Measurements from ENCODE around the gene PRAF2.

The PRAF2 gene

GRCh38 chrX:49043220-49043986 lies 30.4 kb downstream of the PRAF2 start, which contains the start of gene TFE3:
TFE3 (minus strand) TSS chrX:49043357; CDS start chrX:49043226, 131 bp downstream.
- TF ChIP-seq, protein P1, sequence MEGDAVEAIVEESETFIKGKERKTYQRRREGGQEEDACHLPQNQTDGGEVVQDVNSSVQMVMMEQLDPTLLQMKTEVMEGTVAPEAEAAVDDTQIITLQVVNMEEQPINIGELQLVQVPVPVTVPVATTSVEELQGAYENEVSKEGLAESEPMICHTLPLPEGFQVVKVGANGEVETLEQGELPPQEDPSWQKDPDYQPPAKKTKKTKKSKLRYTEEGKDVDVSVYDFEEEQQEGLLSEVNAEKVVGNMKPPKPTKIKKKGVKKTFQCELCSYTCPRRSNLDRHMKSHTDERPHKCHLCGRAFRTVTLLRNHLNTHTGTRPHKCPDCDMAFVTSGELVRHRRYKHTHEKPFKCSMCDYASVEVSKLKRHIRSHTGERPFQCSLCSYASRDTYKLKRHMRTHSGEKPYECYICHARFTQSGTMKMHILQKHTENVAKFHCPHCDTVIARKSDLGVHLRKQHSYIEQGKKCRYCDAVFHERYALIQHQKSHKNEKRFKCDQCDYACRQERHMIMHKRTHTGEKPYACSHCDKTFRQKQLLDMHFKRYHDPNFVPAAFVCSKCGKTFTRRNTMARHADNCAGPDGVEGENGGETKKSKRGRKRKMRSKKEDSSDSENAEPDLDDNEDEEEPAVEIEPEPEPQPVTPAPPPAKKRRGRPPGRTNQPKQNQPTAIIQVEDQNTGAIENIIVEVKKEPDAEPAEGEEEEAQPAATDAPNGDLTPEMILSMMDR (IDR thresholded peaks at IDR 0.05; ENCODE audit: insufficient read depth, low read length, missing control alignments), result peak; percentile 48
- peak; percentile 89 for DNase-seq (ENCODE audit: low read depth, low spot score)
- ChIA-PET POLR2A (interaction anchor here (0.9 to 1.4 kb wide), 5 partner anchors 10 to 85 kb away, joined by 3 to 8 read pairs (median 4); partner anchors contain the start of genes GRIPAP1, KCND1 and OTUD5), CTCF (interaction anchor here (0.6 to 2.1 kb wide), 11 partner anchors 10 to 122 kb away, joined by 3 to 10 read pairs (median 3); partner anchors contain the start of genes KCND1 and OTUD5)
- H3K4me3 ChIP-seq (ENCODE audit: low read depth, low read length), result peak within 1 kb of the TSS; percentile 71

GRCh38 chrX:49042581-49043219 lies 31.1 kb downstream of the PRAF2 start:
- POLR2A ChIA-PET, result interaction anchor here (0.9 to 1.7 kb wide), 3 partner anchors 41 to 85 kb away, joined by 8 to 11 read pairs (median 8); partner anchors contain the start of genes GRIPAP1 and OTUD5
- H3K4me3 ChIP-seq (ENCODE audit: low read depth, low read length), result peak overlapping the region; percentile 71
- TF ChIP-seq, protein P1 (IDR thresholded peaks at IDR 0.05; ENCODE audit: insufficient read depth, low read length, missing control alignments), result no peak
- DNase-seq (ENCODE audit: low read depth, low spot score), result no peak
- CTCF ChIA-PET, result interaction anchor here (1.4 to 1.5 kb wide), 3 partner anchors 71 to 97 kb away, joined by 3 to 6 read pairs (median 5); partner anchors contain the start of gene KCND1

- ChIA-PET CTCF (interaction anchor here (0.9 to 1.5 kb wide), 4 partner anchors 70 to 136 kb away, joined by 3 to 6 read pairs (median 4); partner anchors contain the start of gene KCND1), POLR2A (interaction anchor here (0.5 to 1.7 kb wide), 4 partner anchors 13 to 131 kb away, joined by 3 to 11 read pairs (median 3); partner anchors contain the start of gene OTUD5)
- TF ChIP-seq, protein P1 (IDR thresholded peaks at IDR 0.05; ENCODE audit: insufficient read depth, low read length, missing control alignments), result no peak
- H3K4me3 ChIP-seq (ENCODE audit: low read depth, low read length), result peak overlapping the region; percentile 71
- no peak for DNase-seq (ENCODE audit: low read depth, low spot score)
These were observed 31.8 kb downstream of the PRAF2 start for GRCh38 chrX:49041744-49042580.

- TF ChIP-seq, protein P1 (IDR thresholded peaks at IDR 0.05; ENCODE audit: insufficient read depth, low read length, missing control alignments), result no peak
- ChIA-PET POLR2A (interaction anchor here (0.9 to 1.6 kb wide), 4 partner anchors 13 to 82 kb away, joined by 3 to 6 read pairs (median 4); partner anchors contain the start of genes GRIPAP1 and OTUD5), CTCF (interaction anchor here (0.9 to 1.4 kb wide), 2 partner anchors 38 to 68 kb away, joined by 3 to 5 read pairs; partner anchors contain the start of genes GRIPAP1 and KCND1)
- no peak for DNase-seq (ENCODE audit: low read depth, low spot score)
- peak overlapping the region; percentile 49 for H3K4me3 ChIP-seq (ENCODE audit: low read depth, low read length)
These were observed 33.3 kb downstream of the PRAF2 start for GRCh38 chrX:49040376-49040955.

DNA sequence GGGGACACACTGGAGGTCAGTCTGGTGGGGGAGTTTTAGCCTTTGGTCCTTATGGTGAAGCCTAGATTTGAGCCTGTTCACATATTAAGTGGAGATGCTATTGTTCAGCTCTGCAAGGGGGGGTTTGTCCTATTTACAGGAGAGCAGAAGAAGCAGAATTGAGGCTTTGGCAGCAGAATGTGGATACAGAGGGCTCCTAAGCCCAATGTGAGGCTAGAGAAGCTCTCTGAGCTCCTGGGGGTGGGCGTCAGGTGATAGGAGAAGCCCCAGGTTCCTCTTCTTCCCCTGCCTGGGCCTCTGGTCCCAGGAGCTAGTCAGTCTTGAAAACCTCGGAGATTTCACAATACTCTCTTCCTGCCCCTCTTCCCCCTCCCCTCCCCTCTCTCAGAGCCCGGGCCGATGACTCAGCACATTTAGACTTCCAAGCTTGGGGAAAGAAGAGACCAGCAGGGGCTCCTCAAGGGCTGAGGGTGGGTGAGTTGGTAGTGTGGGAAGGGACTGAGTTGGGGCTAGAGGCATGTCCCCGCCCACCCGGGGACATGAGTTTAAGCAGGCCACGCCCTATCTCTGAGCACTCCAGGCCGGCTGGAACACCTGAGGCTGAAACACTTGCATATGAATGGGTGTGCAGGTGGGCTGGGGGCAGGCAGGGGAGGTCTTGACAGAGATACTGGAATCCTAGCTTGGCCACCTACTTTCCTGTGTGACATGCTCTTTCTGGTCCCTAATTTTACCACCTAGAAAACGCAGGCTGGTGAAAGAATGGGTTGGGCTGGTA lies 34.0 kb downstream of the PRAF2 start:
- peak overlapping the region; percentile 49 for H3K4me3 ChIP-seq (ENCODE audit: low read depth, low read length)
- TF ChIP-seq, protein P1 (IDR thresholded peaks at IDR 0.05; ENCODE audit: insufficient read depth, low read length, missing control alignments), result peak; percentile 28
- CTCF ChIA-PET, result interaction anchor here (1.4 kb wide), 1 partner anchor 67 kb away, joined by 5 read pairs; the partner anchor contains the start of gene KCND1
- peak; percentile 74 for DNase-seq (ENCODE audit: low read depth, low spot score)
- POLR2A ChIA-PET, result interaction anchor here (0.9 to 1.6 kb wide), 3 partner anchors 13 to 82 kb away, joined by 4 to 6 read pairs (median 4); partner anchors contain the start of genes GRIPAP1 and OTUD5
